Activated CD8-positive, alpha-beta memory T cell treated with anti-CD3 and anti-CD28 coated beads for 4 hours (primary cell): ENCODE results near the gene ZSWIM3.
"Not testable (repeated sequence)": the region's sequence is repeated elsewhere in the genome, so short reads cannot be mapped to it uniquely, and the experiment has no call there.

Experiments
- DNase-seq, 2 donors: peaks; one replicate each; pipeline ENCODE4 v3.0.0-alpha.2; 2020; ENCODE audit warnings: low read depth in 2 of 2

The ZSWIM3 gene

GRCh38 chr20:45890077-45890984 is 32.9 kb downstream of the ZSWIM3 start:
- no peak for DNase-seq

- peak; percentile 72 to 75 for DNase-seq
Observed at GRCh38 chr20:45890985-45891983, 33.9 kb downstream of the ZSWIM3 start, which contains the start of the genes CTSA and NEURL2. Gene CTSA (plus strand): TSS chr20:45891335. CDS start chr20:45891569, 234 bp downstream. Gene NEURL2 (minus strand): TSS chr20:45891208. CDS start chr20:45890991, 217 bp downstream.

- DNase-seq, result no peak
Observed at GRCh38 chr20:45892049-45892825, 34.8 kb downstream of the ZSWIM3 start.

GRCh38 chr20:45892828-45893500 is 35.5 kb downstream of the ZSWIM3 start:
- DNase-seq, result no peak

GRCh38 chr20:45893831-45894230 is 36.4 kb downstream of the ZSWIM3 start:
- DNase-seq, result no peak

- no peak for DNase-seq
Observed at GRCh38 chr20:45894797-45895196, 37.4 kb downstream of the ZSWIM3 start.

- no peak for DNase-seq
Observed at GRCh38 chr20:45896641-45897161, 39.3 kb downstream of the ZSWIM3 start.

- DNase-seq, result no peak
Observed at GRCh38 chr20:45897289-45897688, 39.9 kb downstream of the ZSWIM3 start.

- no peak for DNase-seq
Observed at GRCh38 chr20:45897692-45898091, 40.3 kb downstream of the ZSWIM3 start.

- DNase-seq, result no peak
Observed at GRCh38 chr20:45898285-45898684, 40.9 kb downstream of the ZSWIM3 start.

- DNase-seq, result no peak
Observed at GRCh38 chr20:45899046-45899835, 41.8 kb downstream of the ZSWIM3 start.

- not testable (repeated sequence) for DNase-seq
Observed at GRCh38 chr20:45901332-45901731, 43.9 kb downstream of the ZSWIM3 start.

- no peak for DNase-seq
Observed at GRCh38 chr20:45902199-45902701, 44.8 kb downstream of the ZSWIM3 start.

- DNase-seq, result no peak
Observed at GRCh38 chr20:45904583-45905504, 47.4 kb downstream of the ZSWIM3 start.

- DNase-seq, result no peak
Observed at GRCh38 chr20:45905505-45906079, 48.2 kb downstream of the ZSWIM3 start.

- DNase-seq, result no peak
Observed at GRCh38 chr20:45907219-45907948, 50.0 kb downstream of the ZSWIM3 start.

- no peak for DNase-seq
Observed at GRCh38 chr20:45908084-45908483, 50.7 kb downstream of the ZSWIM3 start.
